Left lung (tissue), 10 donors: Measurements from ENCODE around the gene TTC39B. TPM values are rescaled to one million over a fixed set of nuclear protein-coding genes. Genes with fewer than 3 reads are reported as not detected.

Source experiments
- ATAC-seq: fragments of 200-7000 bp; cut with Tn5 transposase; one replicate; pipeline ENCODE4 v1.9.1; 2020; ENCODE audit warnings: moderate library complexity
- DNase-seq, 4 donors: peaks; one replicate each; pipeline ENCODE4 v3.0.0-alpha.2; 2013 to 2020
- H3K27ac ChIP-seq, 2 donors: fragments of 200-600 bp; sonication (generic) in 1 of 2; one replicate each; pipeline versions ENCODE4 v1.5.0 to v1.8.0; 2020 to 2021
- H3K27me3 ChIP-seq, 2 donors: fragments of 200-600 bp; sonication (generic) in 1 of 2; one replicate each; pipeline versions ENCODE4 v1.5.0 to v1.8.0; 2020 to 2021
- H3K36me3 ChIP-seq, 2 donors: fragments of 200-600 bp; sonication (generic) in 1 of 2; one replicate each; pipeline versions ENCODE4 v1.5.0 to v1.8.0; 2020 to 2021
- H3K4me1 ChIP-seq, 2 donors: fragments of 200-600 bp; one replicate each; pipeline ENCODE4 v1.8.0; 2021
- H3K4me3 ChIP-seq, 2 donors: fragments of 200-600 bp; sonication (generic) in 1 of 2; one replicate each; pipeline versions ENCODE4 v1.5.0 to v1.8.0; 2020 to 2021; ENCODE audit warnings: mild to moderate bottlenecking in 1 of 2
- H3K9me3 ChIP-seq, 2 donors: fragments of 200-600 bp; sonication (generic) in 1 of 2; one replicate each; pipeline versions ENCODE4 v1.5.0 to v1.8.0; 2020 to 2021
- intact Hi-C, 2 donors: fragments of 100-400 bp; cut with DNase I; formaldehyde crosslinking; loops; one replicate each; pipeline versions ENCODE4 v1.11.2 to v1.14.2; 2022
- polyA plus RNA-seq, 6 donors: library from polyadenylated mRNA; unstranded; fragments of 120-200 nt; gene quantifications; one replicate each; pipeline ENCODE4 v1.2.1, GENCODE V29; 2013; ENCODE audit not compliant: insufficient read length in 6 of 6
- total RNA-seq, 2 donors: library from RNA; stranded (reverse); fragmentation: NEBNext Ultra II Directional; extraction: Animal tissue kit (Norgen Biotek cat#: 25700); gene quantifications; one replicate each; pipeline ENCODE4 v1.2.1, GENCODE V29; 2021
- TF ChIP-seq, protein P1 (sequence below), 2 donors: fragments of 200-600 bp; sonication (generic) in 1 of 2; IDR thresholded peaks; one replicate each; pipeline versions ENCODE4 v1.5.0 to v1.8.0; 2021; ENCODE audit warnings: antibody characterized with exemption in 2 of 2
- donor health status: DM: no; HTN: yes; CAD: no.
- donor health status: DM: no; HTN: no; CAD: no.

The TTC39B gene
- total and polyA plus RNA-seq, 8 donors: 10.7 to 23.2 (median 13.1) TPM

GRCh38 chr9:15153961-15154360, 153.1 kb downstream of the TTC39B start:
- Histone ChIP-seq H3K4me1 (no peaks in the 10 kb centered on the region), H3K36me3 (no peaks in the 10 kb centered on the region), H3K27ac (no peak overlapping the region), H3K4me3 (no peak overlapping the region), H3K27me3 (no peaks in the 10 kb centered on the region), H3K9me3 (no peaks in the 10 kb centered on the region)
- DNase-seq (no peak), ATAC-seq (no peak)
- intact Hi-C loops: no loop called here
- TF ChIP-seq, protein P1, sequence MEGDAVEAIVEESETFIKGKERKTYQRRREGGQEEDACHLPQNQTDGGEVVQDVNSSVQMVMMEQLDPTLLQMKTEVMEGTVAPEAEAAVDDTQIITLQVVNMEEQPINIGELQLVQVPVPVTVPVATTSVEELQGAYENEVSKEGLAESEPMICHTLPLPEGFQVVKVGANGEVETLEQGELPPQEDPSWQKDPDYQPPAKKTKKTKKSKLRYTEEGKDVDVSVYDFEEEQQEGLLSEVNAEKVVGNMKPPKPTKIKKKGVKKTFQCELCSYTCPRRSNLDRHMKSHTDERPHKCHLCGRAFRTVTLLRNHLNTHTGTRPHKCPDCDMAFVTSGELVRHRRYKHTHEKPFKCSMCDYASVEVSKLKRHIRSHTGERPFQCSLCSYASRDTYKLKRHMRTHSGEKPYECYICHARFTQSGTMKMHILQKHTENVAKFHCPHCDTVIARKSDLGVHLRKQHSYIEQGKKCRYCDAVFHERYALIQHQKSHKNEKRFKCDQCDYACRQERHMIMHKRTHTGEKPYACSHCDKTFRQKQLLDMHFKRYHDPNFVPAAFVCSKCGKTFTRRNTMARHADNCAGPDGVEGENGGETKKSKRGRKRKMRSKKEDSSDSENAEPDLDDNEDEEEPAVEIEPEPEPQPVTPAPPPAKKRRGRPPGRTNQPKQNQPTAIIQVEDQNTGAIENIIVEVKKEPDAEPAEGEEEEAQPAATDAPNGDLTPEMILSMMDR (IDR thresholded peaks at IDR 0.05): no peak

- no peak for DNase-seq
- TF ChIP-seq, protein P1 (IDR thresholded peaks at IDR 0.05): no peak
- no peak overlapping the region for H3K27ac ChIP-seq
- H3K4me3 ChIP-seq: no peak overlapping the region
- no peaks in the 10 kb centered on the region for H3K4me1 ChIP-seq
- intact Hi-C loops: no loop called here
- no peaks in the 10 kb centered on the region for H3K36me3 ChIP-seq
- no peak for ATAC-seq
- no peaks in the 10 kb centered on the region for H3K27me3 ChIP-seq
- no peaks in the 10 kb centered on the region for H3K9me3 ChIP-seq
Measured at GRCh38 chr9:15150939-15151338, 156.1 kb downstream of the TTC39B start.

DNA sequence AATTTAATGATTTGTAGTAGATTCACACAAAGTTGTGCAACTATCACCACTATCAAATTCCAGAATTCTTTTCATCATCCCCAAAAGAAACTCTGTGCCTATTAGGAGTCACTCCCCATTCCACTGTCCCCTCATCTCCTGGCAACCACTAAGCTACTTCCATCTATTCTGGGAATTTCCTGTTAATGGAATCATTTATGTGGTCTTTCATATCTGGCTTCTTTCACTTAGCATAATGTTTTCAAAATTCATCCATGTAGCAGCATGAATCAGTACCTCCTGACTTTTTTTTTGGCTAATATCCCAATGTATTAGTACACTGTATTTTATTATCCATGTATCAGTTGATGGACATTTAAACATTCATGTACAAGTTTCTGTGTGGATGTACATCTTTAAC, 157.6 kb downstream of the TTC39B start:
- H3K4me3 ChIP-seq: no peak overlapping the region
- H3K36me3 ChIP-seq: no peaks in the 10 kb centered on the region
- no peaks in the 10 kb centered on the region for H3K4me1 ChIP-seq
- DNase-seq (no peak), ATAC-seq (no peak)
- intact Hi-C loops: no loop called here
- TF ChIP-seq, protein P1 (IDR thresholded peaks at IDR 0.05): no peak
- H3K27ac ChIP-seq: no peak overlapping the region
- H3K27me3 ChIP-seq: no peaks in the 10 kb centered on the region
- no peaks in the 10 kb centered on the region for H3K9me3 ChIP-seq

GRCh38 chr9:15146268-15146700, 160.7 kb downstream of the TTC39B start:
- Histone ChIP-seq H3K9me3 (no peaks in the 10 kb centered on the region), H3K4me1 (no peaks in the 10 kb centered on the region)
- no peak for DNase-seq

DNA sequence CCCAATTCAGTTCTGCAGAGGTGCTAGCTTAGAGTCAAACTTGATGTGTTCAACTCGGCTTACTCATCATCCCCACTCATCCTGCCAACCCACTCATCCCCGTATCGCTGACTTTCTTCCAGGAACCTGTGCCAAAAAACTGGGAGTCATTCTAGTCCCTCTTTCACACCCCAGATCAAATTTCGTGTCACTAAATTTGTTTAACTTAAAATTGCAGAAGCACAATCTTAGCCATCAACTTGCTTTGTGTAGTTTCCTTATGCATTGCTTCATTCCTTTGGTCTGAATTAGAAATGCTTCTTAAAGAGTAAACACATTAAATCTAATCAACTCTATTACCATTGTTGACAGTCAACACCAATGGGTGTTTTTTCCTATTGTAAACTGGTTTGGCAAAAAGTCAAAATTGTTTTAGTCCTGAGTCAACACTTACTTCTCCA, 162.4 kb downstream of the TTC39B start:
- intact Hi-C loops: no loop called here
- Histone ChIP-seq H3K4me3 (no peak overlapping the region), H3K36me3 (no peaks in the 10 kb centered on the region), H3K27me3 (no peaks in the 10 kb centered on the region), H3K4me1 (no peaks in the 10 kb centered on the region), H3K27ac (no peak overlapping the region), H3K9me3 (no peaks in the 10 kb centered on the region)
- ATAC-seq (no peak), DNase-seq (no peak)
- TF ChIP-seq, protein P1 (IDR thresholded peaks at IDR 0.05): no peak

More at GRCh38 chr9:15146268-15146700, 160.7 kb downstream of the TTC39B start:
- ATAC-seq: no peak
- TF ChIP-seq, protein P1 (IDR thresholded peaks at IDR 0.05): no peak
- H3K36me3 ChIP-seq: no peaks in the 10 kb centered on the region
- H3K27ac ChIP-seq: no peak overlapping the region
- H3K27me3 ChIP-seq: no peaks in the 10 kb centered on the region
- no peak overlapping the region for H3K4me3 ChIP-seq
- intact Hi-C loops: no loop called here
